ENCODE measurements around the gene DUOXA1.

- no peak for TF ChIP-seq CTCF (IDR thresholded peaks at IDR 0.05; ENCODE audit: insufficient read depth, low read length)
- TF ChIP-seq GABPA (IDR thresholded peaks at IDR 0.05; ENCODE audit: low read depth), result no peak
- TF ChIP-seq POLR2AphosphoS5 (IDR thresholded peaks at IDR 0.05; ENCODE audit: low read depth), result no peak
Measured at GRCh38 chr15:45116006-45116481, 13.6 kb downstream of the DUOXA1 start.
